Measurements from ENCODE around the gene PLA2G4A. TPM values are rescaled to one million over a fixed set of nuclear protein-coding genes. Genes with fewer than 3 reads are reported as not detected.

Gene PLA2G4A
- polyA plus RNA-seq, 5 donors, result 7.6 to 12.8 (median 11.0) TPM

DNA sequence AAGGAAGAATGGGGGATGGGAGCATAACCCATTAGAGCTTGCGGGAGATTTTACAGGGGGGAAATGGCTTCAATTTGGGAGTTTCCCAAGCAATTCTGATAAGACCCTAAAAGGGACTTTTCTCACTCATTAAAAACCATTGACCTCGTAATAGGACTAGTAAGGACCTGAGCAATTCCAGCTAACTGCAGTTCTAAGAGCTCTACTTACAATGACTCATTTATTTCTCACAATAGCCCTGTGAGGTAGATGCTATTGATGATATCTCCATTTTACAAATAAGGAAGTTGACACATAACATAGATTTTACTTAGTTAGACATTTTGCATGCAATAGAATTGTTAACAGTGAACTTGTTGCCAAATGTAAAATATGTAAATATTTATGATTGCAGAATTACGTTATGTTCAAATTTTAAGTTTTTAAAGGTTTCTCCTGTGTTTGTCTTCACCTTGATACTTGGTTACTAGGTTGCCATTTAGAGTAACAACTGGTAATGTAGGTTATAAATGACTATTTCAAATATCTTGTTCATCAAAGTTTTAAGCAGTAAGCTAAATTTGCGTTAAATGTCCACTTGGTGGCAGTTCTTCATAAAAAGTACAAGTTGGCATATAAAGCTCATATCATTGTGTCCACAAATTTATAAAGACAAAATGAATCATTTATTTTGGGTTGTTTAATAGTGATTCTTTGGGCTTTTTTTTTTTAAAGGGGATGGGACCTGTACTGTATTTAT, 182.0 kb downstream of the PLA2G4A start:
- DNase-seq, result no peak

GRCh38 chr1:187013582-187014200, 184.9 kb downstream of the PLA2G4A start:
- no peak for DNase-seq

- no peak for DNase-seq
Observed at GRCh38 chr1:187018291-187018690, 189.5 kb downstream of the PLA2G4A start.

DNA sequence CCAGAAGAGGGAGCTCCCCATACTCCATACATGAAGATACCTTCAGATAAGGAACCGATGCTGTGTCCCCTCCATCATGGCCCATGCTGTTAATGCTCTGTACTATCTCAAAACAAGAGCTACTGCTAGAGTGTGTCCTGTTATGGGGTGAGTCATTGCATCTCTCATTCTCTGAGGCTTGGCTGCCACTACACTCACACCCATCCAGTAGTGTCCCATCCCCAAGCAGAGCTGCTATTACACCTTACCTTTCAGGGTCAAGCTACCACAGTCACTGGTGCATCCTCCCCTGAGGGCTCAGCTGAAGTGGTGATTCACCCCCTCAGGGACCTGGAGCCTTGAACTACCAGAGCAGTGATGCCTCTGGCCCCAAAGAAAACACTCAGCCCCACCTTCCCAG, 198.5 kb downstream of the PLA2G4A start:
- DNase-seq, result no peak

DNA sequence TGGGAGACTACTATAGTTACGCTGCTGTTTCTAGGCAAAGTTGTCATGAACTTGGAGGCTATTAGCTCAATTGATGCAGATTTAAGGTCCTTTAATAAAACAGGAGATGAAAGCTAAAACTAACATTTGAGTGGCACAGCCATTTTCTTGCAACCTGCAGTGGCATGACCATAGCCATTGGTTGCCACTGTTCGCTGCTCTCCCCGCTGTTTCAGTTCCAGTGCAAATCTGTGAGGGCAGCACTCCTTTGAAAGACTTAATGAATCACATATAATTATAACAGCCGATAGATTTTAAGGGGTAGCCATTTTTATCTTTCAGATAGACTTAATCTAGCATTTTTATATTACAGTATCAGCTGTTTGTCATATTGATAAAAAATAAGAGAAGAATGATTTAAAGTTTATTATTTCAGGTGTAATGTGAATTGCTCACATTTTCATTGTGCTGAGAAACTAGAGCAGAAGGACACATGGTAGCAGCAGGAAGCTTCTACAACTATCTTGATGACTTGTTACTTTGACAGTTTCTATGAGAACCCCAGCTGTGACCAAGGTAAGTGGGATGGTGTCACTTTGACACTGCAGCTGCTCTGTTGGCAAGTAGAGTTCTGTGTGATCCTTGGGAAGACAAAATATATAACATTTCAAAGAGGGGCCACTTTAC, 203.7 kb downstream of the PLA2G4A start:
- no peak for DNase-seq

DNA sequence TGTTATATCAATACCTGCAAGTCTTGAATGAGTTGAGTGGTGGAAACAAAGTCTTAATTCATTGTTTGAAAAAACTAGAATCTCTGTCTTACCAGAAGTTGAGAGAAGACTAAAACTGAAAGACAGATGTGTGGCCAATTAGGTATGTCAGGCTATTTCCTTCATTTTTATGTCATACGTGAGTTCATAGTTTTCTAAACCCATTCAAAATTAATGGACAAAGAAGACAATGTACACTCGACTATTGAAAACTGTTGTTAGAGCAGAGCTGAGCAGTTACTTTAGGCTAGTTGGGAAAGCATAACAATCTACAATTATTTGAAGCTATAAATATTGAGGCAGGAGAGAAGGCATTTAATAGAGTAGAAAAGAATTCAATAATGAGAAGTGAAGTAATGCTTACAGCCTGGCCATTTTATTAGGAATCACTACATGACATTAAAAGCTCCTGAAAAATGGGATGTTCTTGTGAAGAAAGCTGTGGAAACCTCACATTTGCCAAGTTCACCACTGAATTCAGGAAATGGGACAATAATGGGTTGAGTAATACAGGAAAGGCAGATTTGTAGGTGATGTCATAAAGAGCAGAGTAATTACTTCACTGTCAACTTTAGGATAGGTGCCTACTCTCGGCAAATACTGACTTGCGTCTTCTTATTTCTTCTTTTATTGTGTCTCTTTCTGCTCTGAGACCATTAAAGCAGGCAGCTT, 204.4 kb downstream of the PLA2G4A start:
- no peak for DNase-seq

DNA sequence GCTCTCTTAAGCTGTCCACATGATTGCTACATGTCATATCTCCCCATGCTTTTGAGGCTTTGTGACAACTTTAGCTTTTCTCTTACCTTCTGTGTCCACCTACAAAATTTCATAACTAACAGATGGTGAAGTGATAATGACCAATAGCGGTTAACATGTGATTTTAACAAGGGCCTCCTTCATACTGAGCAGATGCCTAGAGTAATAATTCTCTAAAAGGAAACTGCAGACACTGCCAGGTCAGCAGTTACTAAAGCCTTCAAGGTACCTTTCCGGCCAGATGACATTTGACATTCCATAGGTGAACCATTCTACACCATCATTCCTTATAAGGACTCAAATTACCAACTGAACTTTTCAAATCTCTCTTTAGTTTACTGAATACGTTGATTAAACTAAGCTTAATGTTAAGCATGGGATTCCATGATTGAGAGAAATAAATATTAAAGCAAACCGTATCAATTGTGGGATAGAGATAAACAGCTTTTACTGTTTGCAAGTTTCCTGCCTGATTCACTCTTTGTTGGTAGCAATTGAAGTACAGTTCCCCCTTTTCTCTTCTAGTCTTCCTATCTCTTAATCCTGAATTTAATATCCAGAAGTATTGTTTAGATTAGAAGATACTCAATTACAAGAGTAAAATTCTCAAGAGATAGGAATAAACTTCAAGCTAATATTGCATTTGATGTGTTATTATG, 205.1 kb downstream of the PLA2G4A start:
- DNase-seq, result no peak

GRCh38 chr1:187034501-187034900, 205.8 kb downstream of the PLA2G4A start:
- DNase-seq, result no peak

- DNase-seq, result no peak
Observed at GRCh38 chr1:187037973-187038553, 209.3 kb downstream of the PLA2G4A start.

Other genes with a start within 250 kb of the PLA2G4A start
- gene PTGS2, start 148.5 kb upstream of the PLA2G4A start, polyA plus RNA-seq (ENCODE audit: insufficient read depth in 1 of 5, insufficient read length in 5 of 5, low replicate concordance in 1 of 5), result 1 to 10 TPM; 2.9 to 6.1 (median 3.9) TPM